Measurements from ENCODE around the gene KRT71.

Gene KRT71

GRCh38 chr12:52531566-52532300 is 21.2 kb downstream of the KRT71 start:
- Mint-ChIP-seq H3K4me1 (peaks cover 4% of the 10 kb centered on the region), H3K4me3 (no peak overlapping the region), H3K27ac (ENCODE audit: low read depth) (peak overlapping the region; percentile 58), H3K9me3 (no peaks in the 10 kb centered on the region), H3K36me3 (ENCODE audit: insufficient read depth) (peaks cover 2% of the 10 kb centered on the region), H3K27me3 (no peaks in the 10 kb centered on the region)
- ATAC-seq (replicated peaks; ENCODE audit: extremely low read depth, poor library complexity, severe bottlenecking) (peak; percentile 6), DNase-seq (ENCODE audit: low spot score in 2 of 2) (no peak)

GRCh38 chr12:52530905-52531304 is 22.0 kb downstream of the KRT71 start:
- no peak for ATAC-seq (replicated peaks; ENCODE audit: extremely low read depth, poor library complexity, severe bottlenecking)
- no peaks in the 10 kb centered on the region for H3K9me3 Mint-ChIP-seq

GRCh38 chr12:52530366-52530765 is 22.6 kb downstream of the KRT71 start:
- no peaks in the 10 kb centered on the region for H3K9me3 Mint-ChIP-seq
- H3K27me3 Mint-ChIP-seq: no peaks in the 10 kb centered on the region
- ATAC-seq (replicated peaks; ENCODE audit: extremely low read depth, poor library complexity, severe bottlenecking) (no peak), DNase-seq (ENCODE audit: low spot score in 2 of 2) (no peak)
- no peak overlapping the region for H3K4me3 Mint-ChIP-seq
- no peak overlapping the region for H3K27ac Mint-ChIP-seq (ENCODE audit: low read depth)
- H3K36me3 Mint-ChIP-seq (ENCODE audit: insufficient read depth): no peaks in the 10 kb centered on the region
- H3K4me1 Mint-ChIP-seq: peaks cover 10% of the 10 kb centered on the region

More at GRCh38 chr12:52530905-52531304, 22.0 kb downstream of the KRT71 start:
- Mint-ChIP-seq H3K4me1 (peaks cover 10% of the 10 kb centered on the region), H3K4me3 (no peak overlapping the region), H3K27ac (ENCODE audit: low read depth) (no peak overlapping the region), H3K27me3 (no peaks in the 10 kb centered on the region), H3K36me3 (ENCODE audit: insufficient read depth) (no peaks in the 10 kb centered on the region)
- no peak for DNase-seq (ENCODE audit: low spot score in 2 of 2)

GRCh38 chr12:52529846-52530245 is 23.1 kb downstream of the KRT71 start:
- H3K4me1 Mint-ChIP-seq: peaks cover 10% of the 10 kb centered on the region
- no peaks in the 10 kb centered on the region for H3K36me3 Mint-ChIP-seq (ENCODE audit: insufficient read depth)
- no peaks in the 10 kb centered on the region for H3K27me3 Mint-ChIP-seq
- ATAC-seq (replicated peaks; ENCODE audit: extremely low read depth, poor library complexity, severe bottlenecking): no peak
- H3K9me3 Mint-ChIP-seq: no peaks in the 10 kb centered on the region
- H3K4me3 Mint-ChIP-seq: no peak overlapping the region
- no peak overlapping the region for H3K27ac Mint-ChIP-seq (ENCODE audit: low read depth)
- DNase-seq (ENCODE audit: low spot score in 2 of 2): no peak

- no peak for DNase-seq (ENCODE audit: low spot score in 2 of 2)
- no peaks in the 10 kb centered on the region for H3K36me3 Mint-ChIP-seq (ENCODE audit: insufficient read depth)
- no peaks in the 10 kb centered on the region for H3K27me3 Mint-ChIP-seq
- H3K27ac Mint-ChIP-seq (ENCODE audit: low read depth): no peak overlapping the region
- no peak overlapping the region for H3K4me3 Mint-ChIP-seq
- H3K9me3 Mint-ChIP-seq: no peaks in the 10 kb centered on the region
- ATAC-seq (replicated peaks; ENCODE audit: extremely low read depth, poor library complexity, severe bottlenecking): no peak
- H3K4me1 Mint-ChIP-seq: peaks cover 10% of the 10 kb centered on the region
These were observed 23.5 kb downstream of the KRT71 start for GRCh38 chr12:52529417-52529816.

- peaks cover 10% of the 10 kb centered on the region for H3K4me1 Mint-ChIP-seq
- H3K9me3 Mint-ChIP-seq: no peaks in the 10 kb centered on the region
- ATAC-seq (replicated peaks; ENCODE audit: extremely low read depth, poor library complexity, severe bottlenecking) (no peak), DNase-seq (ENCODE audit: low spot score in 2 of 2) (no peak)
- H3K27ac Mint-ChIP-seq (ENCODE audit: low read depth): no peak overlapping the region
- H3K4me3 Mint-ChIP-seq: no peak overlapping the region
- no peaks in the 10 kb centered on the region for H3K36me3 Mint-ChIP-seq (ENCODE audit: insufficient read depth)
- no peaks in the 10 kb centered on the region for H3K27me3 Mint-ChIP-seq
These were observed 24.3 kb downstream of the KRT71 start for GRCh38 chr12:52528641-52529143.

GRCh38 chr12:52527121-52527800 is 25.7 kb downstream of the KRT71 start:
- Mint-ChIP-seq H3K27ac (ENCODE audit: low read depth) (no peak overlapping the region), H3K9me3 (no peaks in the 10 kb centered on the region), H3K36me3 (ENCODE audit: insufficient read depth) (no peaks in the 10 kb centered on the region), H3K4me3 (peak overlapping the region; percentile 52), H3K27me3 (no peaks in the 10 kb centered on the region), H3K4me1 (peaks cover 10% of the 10 kb centered on the region)
- DNase-seq (ENCODE audit: low spot score in 2 of 2) (no peak), ATAC-seq (replicated peaks; ENCODE audit: extremely low read depth, poor library complexity, severe bottlenecking) (no peak)

- no peaks in the 10 kb centered on the region for H3K36me3 Mint-ChIP-seq (ENCODE audit: insufficient read depth)
- ATAC-seq (replicated peaks; ENCODE audit: extremely low read depth, poor library complexity, severe bottlenecking) (peak; percentile 90), DNase-seq (ENCODE audit: low spot score in 2 of 2) (no peak)
- H3K9me3 Mint-ChIP-seq: no peaks in the 10 kb centered on the region
- H3K27ac Mint-ChIP-seq (ENCODE audit: low read depth): no peak overlapping the region
- no peaks in the 10 kb centered on the region for H3K27me3 Mint-ChIP-seq
- peaks cover 14% of the 10 kb centered on the region for H3K4me1 Mint-ChIP-seq
- H3K4me3 Mint-ChIP-seq: peak overlapping the region; percentile 52
These were observed 26.4 kb downstream of the KRT71 start for GRCh38 chr12:52526511-52526951.

GRCh38 chr12:52525661-52526499 is 27.1 kb downstream of the KRT71 start:
- ATAC-seq (replicated peaks; ENCODE audit: extremely low read depth, poor library complexity, severe bottlenecking) (no peak), DNase-seq (ENCODE audit: low spot score in 2 of 2) (no peak)
- no peaks in the 10 kb centered on the region for H3K36me3 Mint-ChIP-seq (ENCODE audit: insufficient read depth)
- H3K27ac Mint-ChIP-seq (ENCODE audit: low read depth): no peak overlapping the region
- H3K4me3 Mint-ChIP-seq: peak overlapping the region; percentile 52
- no peaks in the 10 kb centered on the region for H3K9me3 Mint-ChIP-seq
- no peaks in the 10 kb centered on the region for H3K27me3 Mint-ChIP-seq
- H3K4me1 Mint-ChIP-seq: peaks cover 16% of the 10 kb centered on the region

- no peaks in the 10 kb centered on the region for H3K36me3 Mint-ChIP-seq (ENCODE audit: insufficient read depth)
- no peaks in the 10 kb centered on the region for H3K9me3 Mint-ChIP-seq
- no peak for ATAC-seq (replicated peaks; ENCODE audit: extremely low read depth, poor library complexity, severe bottlenecking)
- H3K27me3 Mint-ChIP-seq: no peaks in the 10 kb centered on the region
- H3K4me3 Mint-ChIP-seq: no peak overlapping the region
- H3K4me1 Mint-ChIP-seq: peaks cover 16% of the 10 kb centered on the region
- DNase-seq (ENCODE audit: low spot score in 2 of 2): no peak
- H3K27ac Mint-ChIP-seq (ENCODE audit: low read depth): no peak overlapping the region
These were observed 27.9 kb downstream of the KRT71 start for GRCh38 chr12:52524898-52525591.

GRCh38 chr12:52524241-52524897 is 28.6 kb downstream of the KRT71 start:
- Mint-ChIP-seq H3K27ac (ENCODE audit: low read depth) (no peak overlapping the region), H3K9me3 (no peaks in the 10 kb centered on the region), H3K4me1 (peaks cover 16% of the 10 kb centered on the region), H3K27me3 (no peaks in the 10 kb centered on the region), H3K4me3 (no peak overlapping the region), H3K36me3 (ENCODE audit: insufficient read depth) (no peaks in the 10 kb centered on the region)
- no peak for DNase-seq (ENCODE audit: low spot score in 2 of 2)
- ATAC-seq (replicated peaks; ENCODE audit: extremely low read depth, poor library complexity, severe bottlenecking): no peak

GRCh38 chr12:52523824-52524223 is 29.1 kb downstream of the KRT71 start:
- no peaks in the 10 kb centered on the region for H3K9me3 Mint-ChIP-seq
- ATAC-seq (replicated peaks; ENCODE audit: extremely low read depth, poor library complexity, severe bottlenecking) (no peak), DNase-seq (ENCODE audit: low spot score in 2 of 2) (no peak)
- H3K36me3 Mint-ChIP-seq (ENCODE audit: insufficient read depth): no peaks in the 10 kb centered on the region
- no peak overlapping the region for H3K27ac Mint-ChIP-seq (ENCODE audit: low read depth)
- no peak overlapping the region for H3K4me3 Mint-ChIP-seq
- H3K4me1 Mint-ChIP-seq: peaks cover 16% of the 10 kb centered on the region
- no peaks in the 10 kb centered on the region for H3K27me3 Mint-ChIP-seq

Data from central memory CD8-positive, alpha-beta T cell (primary cell).